ENCODE measurements around the gene ADAMTS10. TPM values are rescaled to one million over a fixed set of nuclear protein-coding genes. Genes with fewer than 3 reads are reported as not detected.

Gene ADAMTS10
- total RNA-seq, 1 donor from 2014 or later, result 29.4 TPM

DNA sequence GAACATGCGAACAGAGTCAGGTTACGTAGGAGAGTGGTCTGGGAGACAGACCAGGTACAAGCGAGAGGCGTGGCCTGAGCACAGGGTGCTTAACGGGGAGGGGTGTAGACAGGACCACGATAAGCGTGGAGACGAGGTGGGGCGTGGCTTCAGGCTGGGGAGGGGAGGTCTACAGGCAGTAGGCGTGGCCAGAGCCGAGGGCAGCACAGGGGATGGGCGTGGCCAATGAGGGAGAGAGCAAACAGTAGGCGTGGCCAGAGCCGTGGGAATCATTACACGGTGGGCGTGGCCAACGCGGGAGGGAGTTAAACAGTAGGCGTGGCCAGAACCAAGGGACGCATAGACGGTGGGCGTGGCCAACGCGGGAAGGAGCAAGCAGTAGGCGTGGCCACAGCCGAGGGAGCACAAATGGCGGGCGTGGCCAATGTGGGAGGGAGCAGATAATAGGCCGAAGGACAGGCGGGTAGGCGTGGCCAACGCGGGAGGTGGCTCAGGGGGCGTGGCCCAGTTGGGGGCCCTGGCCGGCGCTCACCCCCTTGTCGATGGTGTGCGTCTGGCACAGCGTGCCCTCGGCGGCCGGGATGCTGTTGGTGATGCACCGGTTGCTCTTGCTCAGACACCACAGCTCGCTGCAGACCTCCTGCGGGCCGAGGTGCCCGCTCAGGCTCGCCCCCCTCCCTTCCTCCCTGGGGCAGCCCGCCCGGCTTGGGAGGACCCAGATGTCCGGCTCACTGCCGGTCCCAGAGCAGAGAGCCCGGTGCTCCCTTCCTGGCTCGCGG lies 18.1 kb downstream of the ADAMTS10 start:
- ATAC-seq (peak; percentile 90), DNase-seq (peak; percentile 91)
- Histone ChIP-seq H3K4me3 (peak overlapping the region; percentile 39), H3K4me1 (peaks cover 14% of the 10 kb centered on the region), H3K9me3 (no peaks in the 10 kb centered on the region), H3K36me3 (peaks cover 14% of the 10 kb centered on the region), H3K27ac (peak overlapping the region; percentile 24), H3K27me3 (peaks cover 9% of the 10 kb centered on the region)
- intact Hi-C loops (cut with DNase I), result no loop called here
- TF ChIP-seq, protein P1, sequence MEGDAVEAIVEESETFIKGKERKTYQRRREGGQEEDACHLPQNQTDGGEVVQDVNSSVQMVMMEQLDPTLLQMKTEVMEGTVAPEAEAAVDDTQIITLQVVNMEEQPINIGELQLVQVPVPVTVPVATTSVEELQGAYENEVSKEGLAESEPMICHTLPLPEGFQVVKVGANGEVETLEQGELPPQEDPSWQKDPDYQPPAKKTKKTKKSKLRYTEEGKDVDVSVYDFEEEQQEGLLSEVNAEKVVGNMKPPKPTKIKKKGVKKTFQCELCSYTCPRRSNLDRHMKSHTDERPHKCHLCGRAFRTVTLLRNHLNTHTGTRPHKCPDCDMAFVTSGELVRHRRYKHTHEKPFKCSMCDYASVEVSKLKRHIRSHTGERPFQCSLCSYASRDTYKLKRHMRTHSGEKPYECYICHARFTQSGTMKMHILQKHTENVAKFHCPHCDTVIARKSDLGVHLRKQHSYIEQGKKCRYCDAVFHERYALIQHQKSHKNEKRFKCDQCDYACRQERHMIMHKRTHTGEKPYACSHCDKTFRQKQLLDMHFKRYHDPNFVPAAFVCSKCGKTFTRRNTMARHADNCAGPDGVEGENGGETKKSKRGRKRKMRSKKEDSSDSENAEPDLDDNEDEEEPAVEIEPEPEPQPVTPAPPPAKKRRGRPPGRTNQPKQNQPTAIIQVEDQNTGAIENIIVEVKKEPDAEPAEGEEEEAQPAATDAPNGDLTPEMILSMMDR (IDR thresholded peaks at IDR 0.05), result no peak

DNA sequence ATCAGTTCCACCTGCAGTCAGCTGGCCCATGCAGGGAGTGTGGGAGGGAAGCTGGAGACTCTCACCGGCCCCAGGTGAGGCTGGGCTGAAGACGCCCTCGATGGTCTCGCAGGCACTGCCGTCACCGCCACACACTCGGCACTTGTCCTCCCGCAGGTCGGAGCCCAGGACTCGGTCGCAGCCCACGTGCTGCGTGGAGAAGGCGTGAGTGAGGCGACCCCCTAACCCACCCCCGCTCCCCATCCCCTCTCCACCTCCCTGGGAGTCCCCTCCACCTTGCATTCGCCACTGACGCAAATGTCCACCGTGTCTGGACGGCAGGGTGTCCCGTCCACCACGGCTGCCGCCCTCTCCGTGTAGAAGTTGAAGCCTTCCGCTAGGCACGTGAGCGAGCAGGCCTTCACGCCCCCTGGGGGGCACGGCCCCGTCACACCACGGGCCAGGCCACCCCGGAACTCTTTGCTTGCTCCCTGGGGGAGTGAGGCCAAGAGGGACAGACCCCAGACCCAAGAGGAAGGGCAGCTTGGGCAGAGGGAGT lies 21.3 kb downstream of the ADAMTS10 start:
- DNase-seq, result no peak

DNA sequence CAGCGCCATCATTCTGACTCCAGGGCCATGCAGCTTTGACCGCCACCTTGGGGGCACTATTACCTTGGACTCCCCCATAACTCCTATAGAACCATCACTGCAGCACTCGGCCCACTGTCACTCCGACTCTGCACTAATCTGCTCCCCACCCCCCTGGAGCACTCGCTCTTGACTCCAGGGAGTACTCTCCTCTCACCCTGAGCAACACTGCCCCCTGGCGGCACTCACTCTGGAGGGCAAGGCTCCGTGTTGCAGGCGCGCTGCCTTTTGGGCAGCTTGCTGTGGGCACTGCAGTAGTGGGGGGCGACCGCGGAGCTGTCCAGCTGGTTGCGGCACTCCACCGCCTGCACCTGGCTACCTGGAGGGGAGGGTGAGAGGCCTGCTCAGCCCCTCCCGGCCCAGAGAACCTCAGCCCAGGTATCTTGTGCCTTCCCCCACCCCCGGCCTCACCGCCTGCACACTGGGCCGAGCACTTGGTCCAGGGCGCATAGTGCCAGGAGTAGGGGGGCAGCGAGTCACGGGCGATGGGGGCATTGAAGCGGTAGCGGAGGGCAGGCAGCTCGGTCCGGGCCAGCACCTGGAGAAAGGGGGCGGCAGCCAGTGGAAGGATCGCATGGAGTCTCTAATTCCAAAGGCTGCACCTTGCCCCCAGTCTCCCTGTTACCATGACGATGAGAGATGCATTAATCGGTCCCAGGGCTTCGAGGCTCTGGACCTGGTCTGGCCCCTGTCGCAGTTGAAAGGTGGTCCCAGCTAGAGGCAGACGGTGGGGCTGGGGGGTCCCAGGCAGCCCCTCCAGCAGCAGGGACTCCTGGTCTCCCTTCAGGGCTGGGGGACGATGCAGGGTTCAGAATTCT lies 24.4 kb downstream of the ADAMTS10 start:
- Histone ChIP-seq H3K4me1 (no peaks in the 10 kb centered on the region), H3K27ac (no peak overlapping the region), H3K9me3 (no peaks in the 10 kb centered on the region), H3K27me3 (no peaks in the 10 kb centered on the region), H3K4me3 (no peak overlapping the region), H3K36me3 (no peaks in the 10 kb centered on the region)
- intact Hi-C loops (cut with DNase I), result no loop called here
- TF ChIP-seq, protein P1 (IDR thresholded peaks at IDR 0.05), result peak; percentile 58
- ATAC-seq (peak; percentile 69), DNase-seq (peak; percentile 83)

More for the DNA sequence above, 21.3 kb downstream of the ADAMTS10 start:
- no peaks in the 10 kb centered on the region for H3K9me3 ChIP-seq
- no peak overlapping the region for H3K27ac ChIP-seq
- intact Hi-C loops (cut with DNase I), result no loop called here
- H3K4me3 ChIP-seq, result no peak overlapping the region
- TF ChIP-seq, protein P1 (IDR thresholded peaks at IDR 0.05), result no peak
- ATAC-seq, result no peak
- peaks cover 9% of the 10 kb centered on the region for H3K27me3 ChIP-seq
- H3K4me1 ChIP-seq, result peaks cover 14% of the 10 kb centered on the region
- no peaks in the 10 kb centered on the region for H3K36me3 ChIP-seq

DNA sequence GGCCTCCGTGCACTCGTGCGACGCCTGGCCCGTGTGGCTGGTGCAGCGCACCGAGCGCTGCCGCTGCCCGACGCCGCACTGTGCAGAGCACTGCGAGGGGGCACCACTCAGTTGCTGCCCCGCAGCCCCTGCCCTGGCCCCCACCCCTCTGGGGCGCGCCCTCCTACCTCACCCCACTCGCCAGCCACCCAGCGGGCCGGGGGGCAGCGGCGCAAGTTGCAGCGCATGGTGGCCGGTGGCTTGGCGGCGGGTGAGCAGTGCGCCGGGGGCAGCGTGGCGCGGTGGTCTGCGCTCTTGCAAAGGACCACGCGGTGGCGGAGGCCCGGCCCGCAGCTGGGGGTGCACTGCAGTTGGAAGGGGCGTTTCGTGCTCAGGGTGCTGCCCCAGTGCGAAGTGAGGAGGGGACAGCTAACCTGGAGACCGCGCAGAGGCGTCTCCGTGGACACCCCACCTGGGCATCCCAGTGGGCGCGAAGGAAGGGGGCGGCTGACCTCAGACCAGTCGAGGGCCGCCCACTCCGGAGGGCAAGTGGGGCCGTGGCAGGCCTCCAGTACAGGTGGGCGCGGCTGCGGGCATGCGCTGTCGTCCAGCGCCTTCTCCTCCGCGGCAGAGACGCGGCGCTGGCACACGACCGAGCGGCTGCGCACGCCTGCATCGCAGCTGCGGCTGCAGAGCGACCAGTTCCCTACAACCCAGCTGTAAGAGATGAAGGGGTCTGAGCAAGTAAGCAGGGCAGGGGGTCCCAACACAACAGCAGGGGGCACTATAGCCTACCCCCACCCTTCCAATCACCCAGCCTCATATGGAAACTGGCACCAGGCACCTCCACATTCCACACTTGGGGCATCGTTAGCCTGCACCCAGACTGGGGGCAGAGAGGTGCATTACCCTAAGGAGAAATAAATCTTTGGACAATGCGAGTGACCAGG lies 25.3 kb downstream of the ADAMTS10 start:
- intact Hi-C loops (cut with DNase I), result no loop called here
- no peaks in the 10 kb centered on the region for H3K36me3 ChIP-seq
- no peaks in the 10 kb centered on the region for H3K27me3 ChIP-seq
- no peak overlapping the region for H3K4me3 ChIP-seq
- no peaks in the 10 kb centered on the region for H3K9me3 ChIP-seq
- ATAC-seq, result no peak
- TF ChIP-seq, protein P1 (IDR thresholded peaks at IDR 0.05), result no peak
- no peak overlapping the region for H3K27ac ChIP-seq
- peaks cover 5% of the 10 kb centered on the region for H3K4me1 ChIP-seq
- DNase-seq, result no peak

DNA sequence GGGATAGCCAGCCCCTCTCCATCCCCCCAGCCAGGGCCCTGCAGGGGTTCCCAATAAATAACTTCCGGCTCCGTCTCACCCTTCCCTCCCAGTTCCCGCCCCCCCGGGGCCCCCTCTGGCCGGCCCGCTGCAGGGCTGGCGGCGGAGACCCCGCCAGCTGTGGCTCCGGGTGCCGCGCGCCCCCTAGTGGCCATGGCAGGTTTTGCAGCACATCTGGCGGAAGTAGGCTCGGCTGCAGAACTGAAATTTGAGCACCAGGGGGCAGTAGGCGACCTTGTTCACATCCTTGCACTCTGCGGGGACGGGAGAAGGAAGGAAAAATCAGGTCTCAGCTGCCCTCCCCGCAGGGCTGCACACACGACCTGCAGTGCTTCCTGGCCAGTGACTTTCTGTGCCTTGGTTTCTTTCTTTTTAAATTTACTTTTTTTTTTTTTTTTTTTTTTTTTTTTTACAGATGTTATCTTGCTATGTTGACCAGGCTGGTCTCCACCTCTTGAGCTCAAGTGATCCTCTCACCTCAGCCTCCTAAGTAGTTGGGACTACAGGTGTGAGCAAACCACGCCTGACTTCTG lies 29.7 kb downstream of the ADAMTS10 start:
- DNase-seq (peak; percentile 89), ATAC-seq (peak; percentile 88)
- TF ChIP-seq, protein P1 (IDR thresholded peaks at IDR 0.05), result peak; percentile 98
- H3K27ac ChIP-seq, result no peak overlapping the region
- peaks cover 25% of the 10 kb centered on the region for H3K4me1 ChIP-seq
- H3K36me3 ChIP-seq, result no peaks in the 10 kb centered on the region
- no peaks in the 10 kb centered on the region for H3K9me3 ChIP-seq
- H3K27me3 ChIP-seq, result no peaks in the 10 kb centered on the region
- no peak overlapping the region for H3K4me3 ChIP-seq
- intact Hi-C loops (cut with DNase I), result no loop called here

Data from upper lobe of right lung (tissue), 1 donor.